Stimulated activated CD8-positive, alpha-beta memory T cell treated with anti-CD3 and anti-CD28 coated beads, Interleukin-4, amount 100 ng/mL, for 4 hours (primary cell): ENCODE data around the gene SLC39A11.

Source experiments
- DNase-seq, 2 donors: peaks; one replicate each; pipeline ENCODE4 v3.0.0-alpha.2; 2020; ENCODE audit warnings: low read depth in 2 of 2, low spot score in 1 of 2

The SLC39A11 gene

GRCh38 chr17:72667096-72668063 is 425.1 kb downstream of the SLC39A11 start:
- no peak for DNase-seq

- no peak for DNase-seq
These were observed 426.3 kb downstream of the SLC39A11 start for GRCh38 chr17:72665852-72666851.

GRCh38 chr17:72662827-72663190 is 429.7 kb downstream of the SLC39A11 start:
- DNase-seq = no peak

GRCh38 chr17:72661945-72662826 is 430.3 kb downstream of the SLC39A11 start:
- DNase-seq = no peak

GRCh38 chr17:72661116-72661944 is 431.2 kb downstream of the SLC39A11 start:
- DNase-seq = no peak

- no peak for DNase-seq
These were observed 432.0 kb downstream of the SLC39A11 start for GRCh38 chr17:72660274-72661115.

GRCh38 chr17:72659811-72660210 is 432.7 kb downstream of the SLC39A11 start:
- no peak for DNase-seq

GRCh38 chr17:72658675-72659074 is 433.8 kb downstream of the SLC39A11 start:
- no peak for DNase-seq

GRCh38 chr17:72657467-72658317 is 434.8 kb downstream of the SLC39A11 start:
- DNase-seq = no peak

- no peak for DNase-seq
These were observed 436.2 kb downstream of the SLC39A11 start for GRCh38 chr17:72656130-72656763.

- DNase-seq = no peak
These were observed 437.8 kb downstream of the SLC39A11 start for GRCh38 chr17:72654706-72655105.

GRCh38 chr17:72651988-72652387 is 440.5 kb downstream of the SLC39A11 start:
- no peak for DNase-seq

- no peak for DNase-seq
These were observed 443.8 kb downstream of the SLC39A11 start for GRCh38 chr17:72648702-72649101.

- no peak for DNase-seq
These were observed 446.3 kb downstream of the SLC39A11 start for GRCh38 chr17:72646176-72646575.

- no peak for DNase-seq
These were observed 448.0 kb downstream of the SLC39A11 start for GRCh38 chr17:72644492-72644891.

- no peak for DNase-seq
These were observed 448.8 kb downstream of the SLC39A11 start for GRCh38 chr17:72643575-72644216.

GRCh38 chr17:72642720-72643119 is 449.8 kb downstream of the SLC39A11 start:
- DNase-seq = no peak
